Gastrocnemius medialis (tissue), 4 donors: ENCODE data around the gene IL22RA1. TPM values are rescaled to one million over a fixed set of nuclear protein-coding genes. Genes with fewer than 3 reads are reported as not detected.

Experiments used
- ATAC-seq, 2 donors: fragments of 150-250 bp; one replicate each; pipeline ENCODE4 v1.9.1; 2016
- DNase-seq, 2 donors: peaks; one replicate each; pipeline ENCODE4 v3.0.0-alpha.2; 2019
- H3K27ac ChIP-seq, 4 donors: fragments of 200-600 bp; sonication (generic); 1 replicate in 1 of 4; 2 replicates in 3 of 4; pipeline ENCODE4 v1.5.1; 2016 to 2018; ENCODE audit warnings: mild to moderate bottlenecking in 2 of 4, moderate library complexity in 1 of 4
- H3K27me3 ChIP-seq, 3 donors: fragments of 200-600 bp; sonication (generic) in 2 of 3; 1 replicate in 1 of 3; 2 replicates in 2 of 3; pipeline versions ENCODE4 v1.5.1 to v1.6.0; 2016 to 2019; ENCODE audit warnings: mild to moderate bottlenecking in 1 of 3, moderate library complexity in 1 of 3
- H3K36me3 ChIP-seq, 2 donors: fragments of 200-600 bp; sonication (generic) in 1 of 2; one replicate each; pipeline ENCODE4 v1.5.1; 2017 to 2018
- H3K4me1 ChIP-seq, 2 donors: fragments of 200-600 bp; sonication (generic) in 1 of 2; one replicate each; pipeline ENCODE4 v1.5.1; 2016 to 2017; ENCODE audit warnings: mild to moderate bottlenecking in 2 of 2
- H3K4me3 ChIP-seq, 4 donors: fragments of 200-600 bp; sonication (generic) in 3 of 4; 1 replicate in 1 of 4; 2 replicates in 3 of 4; pipeline ENCODE4 v1.5.1; 2016 to 2019; ENCODE audit warnings: mild to moderate bottlenecking in 2 of 4
- H3K9me3 ChIP-seq, 3 donors: fragments of 200-600 bp; sonication (generic) in 2 of 3; 1 replicate in 1 of 3; 2 replicates in 2 of 3; pipeline ENCODE4 v1.5.1; 2016 to 2019
- POLR2A ChIP-seq, 2 donors: fragments of 450-650 bp; IDR thresholded peaks; one replicate each; pipeline ENCODE4 v1.6.1; 2017; ENCODE audit warnings: antibody characterized with exemption in 2 of 2, mild to moderate bottlenecking in 2 of 2, moderate library complexity in 2 of 2
- in situ Hi-C, 4 donors: fragments of 200-750 bp; cut with MboI; loops; one replicate each; pipeline versions ENCODE4 v1.15.0 to v1.8.0; 2017; ENCODE audit warnings: low sequenced_read_pairs in 4 of 4
- intact Hi-C: fragments of 100-400 bp; cut with DNase I; formaldehyde crosslinking; loops from one replicate; pipeline ENCODE4 v1.15.1; 2023; ENCODE audit warnings: low total_unique reads
- total RNA-seq, 4 donors: library from RNA; depleted of rRNA; stranded (reverse); fragments of >200 nt; gene quantifications; one replicate each; pipeline versions ENCODE4 v1.1.0 to v1.2.3, GENCODE V29; 2016
- TF ChIP-seq, protein P1 (sequence below), 5 experiments: fragments of 450-650 bp in 3 of 5; fragments of 200-600 bp in 2 of 5; sonication (generic) in 2 of 5; IDR thresholded peaks in 4 of 5; conservative IDR thresholded peaks in 1 of 5; 1 replicate in 4 of 5; 2 replicates in 1 of 5; pipeline ENCODE4 v1.5.1; 2016 to 2019; ENCODE audit warnings: antibody characterized with exemption in 5 of 5, mild to moderate bottlenecking in 3 of 5, moderate library complexity in 3 of 5

IL22RA1 gene
- total RNA-seq, 4 donors from 2014 or later, result 0.36 TPM; not detected in 3

DNA sequence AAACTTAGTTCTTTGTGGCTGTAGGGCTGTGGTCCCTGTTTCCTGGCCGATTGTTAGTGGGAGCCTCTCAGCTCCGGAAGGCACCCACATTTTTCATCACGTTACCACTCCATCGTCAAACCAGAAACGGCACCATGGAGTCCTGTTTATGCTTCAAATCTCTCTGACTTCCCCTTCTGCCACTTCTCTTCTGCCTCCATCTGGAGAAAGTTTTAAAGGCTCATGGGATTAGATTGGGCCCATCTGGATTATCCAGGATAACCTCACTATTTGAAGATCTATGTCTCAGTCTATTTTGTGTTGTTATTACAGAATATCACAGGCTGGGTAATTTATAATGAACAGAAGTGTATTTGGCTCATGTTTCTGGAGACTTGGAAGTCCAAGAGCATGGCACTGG is 19.3 kb upstream of the IL22RA1 start:
- no peak for TF ChIP-seq POLR2A (IDR thresholded peaks at IDR 0.05)
- TF ChIP-seq, protein P1, sequence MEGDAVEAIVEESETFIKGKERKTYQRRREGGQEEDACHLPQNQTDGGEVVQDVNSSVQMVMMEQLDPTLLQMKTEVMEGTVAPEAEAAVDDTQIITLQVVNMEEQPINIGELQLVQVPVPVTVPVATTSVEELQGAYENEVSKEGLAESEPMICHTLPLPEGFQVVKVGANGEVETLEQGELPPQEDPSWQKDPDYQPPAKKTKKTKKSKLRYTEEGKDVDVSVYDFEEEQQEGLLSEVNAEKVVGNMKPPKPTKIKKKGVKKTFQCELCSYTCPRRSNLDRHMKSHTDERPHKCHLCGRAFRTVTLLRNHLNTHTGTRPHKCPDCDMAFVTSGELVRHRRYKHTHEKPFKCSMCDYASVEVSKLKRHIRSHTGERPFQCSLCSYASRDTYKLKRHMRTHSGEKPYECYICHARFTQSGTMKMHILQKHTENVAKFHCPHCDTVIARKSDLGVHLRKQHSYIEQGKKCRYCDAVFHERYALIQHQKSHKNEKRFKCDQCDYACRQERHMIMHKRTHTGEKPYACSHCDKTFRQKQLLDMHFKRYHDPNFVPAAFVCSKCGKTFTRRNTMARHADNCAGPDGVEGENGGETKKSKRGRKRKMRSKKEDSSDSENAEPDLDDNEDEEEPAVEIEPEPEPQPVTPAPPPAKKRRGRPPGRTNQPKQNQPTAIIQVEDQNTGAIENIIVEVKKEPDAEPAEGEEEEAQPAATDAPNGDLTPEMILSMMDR (IDR thresholded peaks at IDR 0.05 in 4 of 5, conservative IDR thresholded peaks at IDR 0.05 in 1 of 5), result no peak
- peak overlapping the region in 1 of 4 donors; percentile 20 for H3K27ac ChIP-seq
- ATAC-seq (no peak), DNase-seq (no peak)
- peaks cover 0 to 7% of the 10 kb centered on the region in 2 donors for H3K36me3 ChIP-seq
- no peak overlapping the region for H3K4me3 ChIP-seq
- H3K27me3 ChIP-seq, result no peaks in the 10 kb centered on the region
- in situ Hi-C loops (no loop called here), intact Hi-C loops (no loop called here)
- H3K4me1 ChIP-seq, result peaks cover 8 to 12% of the 10 kb centered on the region in 2 donors
- no peaks in the 10 kb centered on the region for H3K9me3 ChIP-seq

GRCh38 chr1:24161270-24161669 is 18.3 kb upstream of the IL22RA1 start:
- no peak for TF ChIP-seq POLR2A (IDR thresholded peaks at IDR 0.05)
- TF ChIP-seq, protein P1 (IDR thresholded peaks at IDR 0.05 in 4 of 5, conservative IDR thresholded peaks at IDR 0.05 in 1 of 5), result no peak
- H3K27ac ChIP-seq, result no peak overlapping the region
- no peak for DNase-seq
- H3K4me3 ChIP-seq, result no peak overlapping the region
- intact Hi-C loops (no loop called here), in situ Hi-C loops (no loop called here)
- peaks cover 0 to 7% of the 10 kb centered on the region in 2 donors for H3K36me3 ChIP-seq
- ATAC-seq, result no peak
- H3K27me3 ChIP-seq, result no peaks in the 10 kb centered on the region
- H3K9me3 ChIP-seq, result no peaks in the 10 kb centered on the region
- peaks cover 8 to 12% of the 10 kb centered on the region in 2 donors for H3K4me1 ChIP-seq

DNA sequence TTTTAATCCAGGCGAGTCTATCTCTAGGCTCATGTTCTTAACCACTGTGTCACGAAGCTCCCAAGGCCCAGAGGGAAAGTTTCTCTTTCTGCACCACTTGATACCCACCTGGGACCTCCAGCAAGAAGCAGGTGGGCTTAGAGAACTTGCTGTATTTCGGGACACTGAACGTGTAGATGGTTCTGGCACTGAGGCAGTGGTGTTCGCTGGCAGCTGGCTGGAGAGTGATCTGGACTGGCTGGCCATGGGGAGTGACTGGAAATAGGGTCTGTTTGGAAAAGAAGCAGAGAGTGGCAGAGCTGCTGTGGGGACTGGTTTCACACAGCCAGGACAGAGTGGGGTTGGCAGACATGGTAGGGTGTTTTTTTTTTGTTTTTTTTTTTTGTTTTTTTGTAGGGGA is 16.4 kb upstream of the IL22RA1 start:
- ATAC-seq, result no peak
- Histone ChIP-seq H3K27me3 (no peaks in the 10 kb centered on the region), H3K36me3 (no peaks in the 10 kb centered on the region), H3K4me1 (peaks cover 8 to 12% of the 10 kb centered on the region in 2 donors), H3K27ac (no peak overlapping the region), H3K4me3 (no peak overlapping the region), H3K9me3 (no peaks in the 10 kb centered on the region)
- TF ChIP-seq POLR2A (IDR thresholded peaks at IDR 0.05), result no peak
- TF ChIP-seq, protein P1 (IDR thresholded peaks at IDR 0.05 in 4 of 5, conservative IDR thresholded peaks at IDR 0.05 in 1 of 5), result no peak
- intact Hi-C loops, result no loop called here
- no peak for DNase-seq
- in situ Hi-C loops, result no loop called here

GRCh38 chr1:24157918-24158481 is 15.1 kb upstream of the IL22RA1 start:
- Histone ChIP-seq H3K4me3 (no peak overlapping the region), H3K27ac (peak overlapping the region in 1 of 4 donors; percentile 45), H3K9me3 (no peaks in the 10 kb centered on the region), H3K27me3 (no peaks in the 10 kb centered on the region), H3K4me1 (peaks cover 8 to 12% of the 10 kb centered on the region in 2 donors), H3K36me3 (no peaks in the 10 kb centered on the region)
- intact Hi-C loops, result no loop called here
- ATAC-seq (peak; percentile 27 to 32), DNase-seq (no peak)
- no peak for TF ChIP-seq POLR2A (IDR thresholded peaks at IDR 0.05)
- TF ChIP-seq, protein P1 (IDR thresholded peaks at IDR 0.05 in 4 of 5, conservative IDR thresholded peaks at IDR 0.05 in 1 of 5), result peak in 2 of 5 experiments; percentile 19 to 37
- in situ Hi-C loops, result no loop called here
